SK-N-MC (cell line): ENCODE measurements around the gene MED6.

Experiments
- EZH2 ChIP-seq: fragments of 200-600 bp; sonication (generic); IDR thresholded peaks from one replicate; pipeline ENCODE4 v1.6.1; 2017; ENCODE audit warnings: antibody characterized with exemption
- POLR2AphosphoS5 ChIP-seq: IDR thresholded peaks from 2 replicates; pipeline ENCODE4 v1.6.1; 2012; ENCODE audit warnings: mild to moderate bottlenecking, low read depth, low read length, borderline replicate concordance

- no peak for TF ChIP-seq EZH2
- no peak for TF ChIP-seq POLR2AphosphoS5
Observed at GRCh38 chr14:70597731-70598130, 2.7 kb downstream of the MED6 start.
